Naive thymus-derived CD4-positive, alpha-beta T cell (primary cell): ENCODE results near the gene KDM4F. TPM values are rescaled to one million over a fixed set of nuclear protein-coding genes. Genes with fewer than 3 reads are reported as not detected.

ENCODE experiments used
- ATAC-seq: fragments of 150-1000 bp; cut with Tn5 transposase; 2 replicates; pipeline ENCODE4 v1.10.0; 2021; ENCODE audit warnings: mild to moderate bottlenecking, moderate library complexity
- CTCF ChIA-PET: fragments of 350-600 bp; sonication (Branson Sonifier 250); formaldehyde crosslinking; loops from one replicate; lab custom pipeline; 2021; ENCODE audit warnings: antibody characterized with exemption; lab: Charles Lee
- POLR2A ChIA-PET: fragments of 350-600 bp; sonication (Branson Sonifier 250); formaldehyde crosslinking; loops from one replicate; lab custom pipeline; 2021; ENCODE audit warnings: antibody characterized with exemption, inconsistent platforms; lab: Charles Lee
- DNase-seq, 9 donors: peaks; one replicate each; pipeline versions ENCODE4 v3.0.0 to v3.0.0-alpha.2; 2020 to 2022; ENCODE audit warnings: mixed read lengths in 1 of 9
- H3K27ac ChIP-seq: one replicate; pipeline ENCODE4 v1.7.0; 2013; ENCODE audit warnings: mild to moderate bottlenecking, low read depth, low read length, moderate library complexity
- H3K27me3 ChIP-seq, 2 donors: one replicate each; pipeline ENCODE4 v1.7.0; 2013; ENCODE audit warnings: low read length in 2 of 2, mild to moderate bottlenecking in 2 of 2, moderate library complexity in 2 of 2; ENCODE audit not compliant: control insufficient read depth in 2 of 2, insufficient read depth in 2 of 2
- H3K36me3 ChIP-seq, 3 experiments: 1 replicate in 2 of 3; 2 replicates in 1 of 3; pipeline ENCODE4 v1.7.0; 2013; ENCODE audit warnings: low read length in 3 of 3, mild to moderate bottlenecking in 3 of 3, moderate library complexity in 1 of 3; ENCODE audit not compliant: insufficient read depth in 3 of 3, control insufficient read depth in 2 of 3
- H3K4me1 ChIP-seq, 2 donors: one replicate each; pipeline ENCODE4 v1.7.0; 2013; ENCODE audit warnings: low read length in 2 of 2, mild to moderate bottlenecking in 2 of 2, moderate library complexity in 1 of 2; ENCODE audit not compliant: control insufficient read depth in 2 of 2, insufficient read depth in 2 of 2
- H3K4me3 ChIP-seq: 2 replicates; pipeline ENCODE4 v1.7.0; 2013; ENCODE audit warnings: mild to moderate bottlenecking, low read length
- H3K9me3 ChIP-seq, 3 experiments: 1 replicate in 2 of 3; 2 replicates in 1 of 3; pipeline ENCODE4 v1.7.0; 2013; ENCODE audit warnings: low read length in 3 of 3; ENCODE audit not compliant: control insufficient read depth in 2 of 3
- H3K27ac Mint-ChIP-seq, 9 donors: one replicate each; pipeline ENCODE4 v1.8.0; 2020 to 2022; ENCODE audit warnings: mixed read lengths in 9 of 9, mild to moderate bottlenecking in 8 of 9, moderate library complexity in 5 of 9, inconsistent platforms in 2 of 9
- H3K27me3 Mint-ChIP-seq, 5 donors: one replicate each; pipeline ENCODE4 v1.8.0; 2021 to 2022; ENCODE audit warnings: mixed read lengths in 5 of 5, mild to moderate bottlenecking in 1 of 5
- H3K36me3 Mint-ChIP-seq, 5 donors: one replicate each; pipeline ENCODE4 v1.8.0; 2020 to 2022; ENCODE audit warnings: mixed read lengths in 5 of 5, mild to moderate bottlenecking in 3 of 5, inconsistent platforms in 1 of 5
- H3K4me1 Mint-ChIP-seq, 7 donors: one replicate each; pipeline ENCODE4 v1.8.0; 2020 to 2022; ENCODE audit warnings: mixed read lengths in 7 of 7, mild to moderate bottlenecking in 3 of 7, inconsistent platforms in 1 of 7
- H3K4me3 Mint-ChIP-seq, 10 donors: one replicate each; pipeline ENCODE4 v1.8.0; 2020 to 2022; ENCODE audit warnings: mild to moderate bottlenecking in 10 of 10, mixed read lengths in 10 of 10, moderate library complexity in 6 of 10, inconsistent platforms in 2 of 10
- H3K9me3 Mint-ChIP-seq, 11 donors: one replicate each; pipeline ENCODE4 v1.8.0; 2020 to 2022; ENCODE audit warnings: mixed read lengths in 11 of 11, mild to moderate bottlenecking in 4 of 11, inconsistent platforms in 1 of 11, moderate library complexity in 1 of 11
- intact Hi-C, 2 donors: fragments of 100-400 bp; cut with micrococcal nuclease; formaldehyde crosslinking; loops; one replicate each; pipeline ENCODE4 v1.15.1; 2023
- polyA plus RNA-seq, 2 donors: library from polyadenylated mRNA; unstranded; fragments of 300-500 nt; fragmentation: Illumina TruSeq; gene quantifications; one replicate each; pipeline ENCODE4 v1.2.3, GENCODE V29; 2021
- total RNA-seq, 6 experiments: library from RNA in 5 of 6; stranded (reverse) in 5 of 6; gene quantifications; 1 replicate in 5 of 6; 2 replicates in 1 of 6; pipeline ENCODE4 v1.2.3 and lab custom pipeline; 2021 to 2026

KDM4F gene
- total and polyA plus RNA-seq, 7 experiments from 2014 or later: not detected

- peaks cover 24 to 64% (median 53%) of the 10 kb centered on the region in 7 donors for H3K4me1 Mint-ChIP-seq
- no peaks in the 10 kb centered on the region for H3K9me3 Mint-ChIP-seq
- H3K27me3 ChIP-seq: no peaks in the 10 kb centered on the region
- peak overlapping the region in 8 of 10 donors; percentile 19 to 95 (median 89) for H3K4me3 Mint-ChIP-seq
- H3K4me3 ChIP-seq: no peak overlapping the region
- peaks cover 16 to 42% of the 10 kb centered on the region in 2 donors for H3K4me1 ChIP-seq
- CTCF ChIA-PET: interaction anchor here (6.2 kb wide), 1 partner anchor 22 kb away, joined by 62 read pairs; the partner anchor contains the start of gene SRSF8
- no peak for DNase-seq
- H3K9me3 ChIP-seq: no peaks in the 10 kb centered on the region
- no peak overlapping the region for H3K27ac ChIP-seq
- H3K27me3 Mint-ChIP-seq: no peaks in the 10 kb centered on the region
- intact Hi-C loops: loop anchor here in 1 of 2 donors (5.0 kb wide), 1 partner anchor 611 kb away; no protein-coding TSS in a partner anchor
- POLR2A ChIA-PET: interaction anchor here (1.1 to 7.6 kb wide), 4 partner anchors 11 to 698 kb away, joined by 8 to 285 read pairs (median 36); partner anchors contain the start of genes FAM76B and SRSF8
- peak overlapping the region in 3 of 9 donors; percentile 9 to 62 (median 42) for H3K27ac Mint-ChIP-seq
- H3K36me3 ChIP-seq: no peaks in the 10 kb centered on the region
- no peak for ATAC-seq
- H3K36me3 Mint-ChIP-seq: peaks cover 0 to 8% (median 0%) of the 10 kb centered on the region in 5 donors
Observed at GRCh38 chr11:95091663-95092180, 42.5 kb downstream of the KDM4F start.

- intact Hi-C loops: loop anchor here in 1 of 2 donors (5.0 kb wide), 1 partner anchor 610 kb away; no protein-coding TSS in a partner anchor
- H3K36me3 ChIP-seq: no peaks in the 10 kb centered on the region
- POLR2A ChIA-PET: interaction anchor here (2.0 to 7.6 kb wide), 3 partner anchors 22 to 697 kb away, joined by 8 to 285 read pairs (median 52); partner anchors contain the start of genes CEP57, FAM76B and SRSF8
- H3K9me3 Mint-ChIP-seq: no peaks in the 10 kb centered on the region
- H3K4me1 ChIP-seq: peaks cover 16 to 42% of the 10 kb centered on the region in 2 donors
- ATAC-seq: no peak
- H3K27me3 ChIP-seq: no peaks in the 10 kb centered on the region
- peak overlapping the region in 5 of 10 donors; percentile 2 to 93 (median 22) for H3K4me3 Mint-ChIP-seq
- CTCF ChIA-PET: interaction anchor here (0.7 to 6.2 kb wide), 2 partner anchors 23 to 129 kb away, joined by 3 to 62 read pairs; partner anchors contain the start of gene SRSF8
- DNase-seq: peak in 5 of 9 donors; percentile 12 to 43 (median 27)
- H3K9me3 ChIP-seq: no peaks in the 10 kb centered on the region
- no peaks in the 10 kb centered on the region for H3K27me3 Mint-ChIP-seq
- H3K27ac ChIP-seq: no peak overlapping the region
- peaks cover 30 to 72% (median 53%) of the 10 kb centered on the region in 7 donors for H3K4me1 Mint-ChIP-seq
- H3K27ac Mint-ChIP-seq: peak overlapping the region in 2 of 9 donors; percentile 15 to 70
- peaks cover 3 to 16% (median 7%) of the 10 kb centered on the region in 5 donors for H3K36me3 Mint-ChIP-seq
- H3K4me3 ChIP-seq: no peak overlapping the region
Observed at GRCh38 chr11:95092549-95093324, 43.5 kb downstream of the KDM4F start.

- DNase-seq: no peak
- CTCF ChIA-PET: interaction anchor here (0.7 to 6.2 kb wide), 2 partner anchors 11 to 24 kb away, joined by 3 to 62 read pairs; partner anchors contain the start of gene SRSF8
- Histone ChIP-seq H3K27ac (no peak overlapping the region), H3K27me3 (no peaks in the 10 kb centered on the region), H3K36me3 (no peaks in the 10 kb centered on the region), H3K4me1 (peaks cover 14 to 39% of the 10 kb centered on the region in 2 donors), H3K9me3 (no peaks in the 10 kb centered on the region), H3K4me3 (no peak overlapping the region)
- Mint-ChIP-seq H3K36me3 (peaks cover 5 to 21% (median 9%) of the 10 kb centered on the region in 5 donors), H3K4me3 (peak overlapping the region in 3 of 10 donors; percentile 2 to 60 (median 3)), H3K4me1 (peaks cover 36 to 73% (median 50%) of the 10 kb centered on the region in 7 donors), H3K27me3 (no peaks in the 10 kb centered on the region), H3K27ac (peak overlapping the region in 3 of 9 donors; percentile 15 to 70 (median 19)), H3K9me3 (no peaks in the 10 kb centered on the region)
- no peak for ATAC-seq
- POLR2A ChIA-PET: interaction anchor here (0.7 to 7.6 kb wide), 5 partner anchors 23 to 696 kb away, joined by 3 to 285 read pairs (median 5); partner anchors contain the start of genes CEP57, FAM76B, SESN3 and SRSF8
- intact Hi-C loops: loop anchor here in 1 of 2 donors (5.0 kb wide), 1 partner anchor 609 kb away; no protein-coding TSS in a partner anchor
Observed at GRCh38 chr11:95093548-95093947, 44.3 kb downstream of the KDM4F start.

GRCh38 chr11:95095858-95096587 lies 46.8 kb downstream of the KDM4F start:
- H3K4me1 Mint-ChIP-seq: peaks cover 28 to 60% (median 39%) of the 10 kb centered on the region in 7 donors
- H3K27ac ChIP-seq: no peak overlapping the region
- H3K36me3 ChIP-seq: no peaks in the 10 kb centered on the region
- H3K4me3 Mint-ChIP-seq: peak overlapping the region in 1 of 10 donors; percentile 66
- no peaks in the 10 kb centered on the region for H3K9me3 ChIP-seq
- ATAC-seq: peak; percentile 47
- peaks cover 2 to 24% of the 10 kb centered on the region in 2 donors for H3K4me1 ChIP-seq
- H3K27me3 Mint-ChIP-seq: no peaks in the 10 kb centered on the region
- DNase-seq: no peak
- H3K27me3 ChIP-seq: no peaks in the 10 kb centered on the region
- CTCF ChIA-PET: interaction anchor here (0.6 kb wide), 2 partner anchors 504 to 1329 kb away, joined by 3 read pairs; no protein-coding TSS in a partner anchor
- H3K9me3 Mint-ChIP-seq: peaks cover 0 to 2% (median 0%) of the 10 kb centered on the region in 11 donors
- H3K36me3 Mint-ChIP-seq: peaks cover 7 to 36% (median 12%) of the 10 kb centered on the region in 5 donors
- intact Hi-C loops: no loop called here
- POLR2A ChIA-PET: interaction anchor here (0.8 kb wide), 1 partner anchor 31 kb away, joined by 3 read pairs; no protein-coding TSS in a partner anchor
- no peak overlapping the region for H3K4me3 ChIP-seq
- no peak overlapping the region for H3K27ac Mint-ChIP-seq

GRCh38 chr11:95097209-95097608 lies 48.0 kb downstream of the KDM4F start:
- intact Hi-C loops: no loop called here
- ATAC-seq (no peak), DNase-seq (no peak)
- H3K27me3 ChIP-seq: no peaks in the 10 kb centered on the region
- POLR2A ChIA-PET: no interaction called here
- no peaks in the 10 kb centered on the region for H3K36me3 ChIP-seq
- peaks cover 0 to 2% (median 0%) of the 10 kb centered on the region in 11 donors for H3K9me3 Mint-ChIP-seq
- no peaks in the 10 kb centered on the region for H3K9me3 ChIP-seq
- H3K4me3 ChIP-seq: no peak overlapping the region
- no peaks in the 10 kb centered on the region for H3K27me3 Mint-ChIP-seq
- peaks cover 7 to 41% (median 14%) of the 10 kb centered on the region in 5 donors for H3K36me3 Mint-ChIP-seq
- H3K4me1 ChIP-seq: peaks cover 0 to 18% of the 10 kb centered on the region in 2 donors
- no peak overlapping the region for H3K27ac Mint-ChIP-seq
- H3K4me1 Mint-ChIP-seq: peaks cover 16 to 50% (median 28%) of the 10 kb centered on the region in 7 donors
- CTCF ChIA-PET: no interaction called here
- no peak overlapping the region for H3K4me3 Mint-ChIP-seq
- no peak overlapping the region for H3K27ac ChIP-seq
